GM12878 (cell line): Measurements from ENCODE around the gene WBP11. TPM values are rescaled to one million over a fixed set of nuclear protein-coding genes. Genes with fewer than 3 reads are reported as not detected.

Source experiments
- BACH1 ChIP-seq: fragments of 450-650 bp; IDR thresholded peaks from 2 replicates; pipeline ENCODE4 v1.6.1; 2017; ENCODE audit warnings: mild to moderate bottlenecking, borderline replicate concordance
- EGR1 ChIP-seq, 2 experiments: IDR thresholded peaks; 1 replicate in 1 of 2; 2 replicates in 1 of 2; pipeline ENCODE4 v1.6.1; 2011 to 2012; ENCODE audit warnings: low read depth in 2 of 2, low read length in 2 of 2, borderline replicate concordance in 1 of 2, mild to moderate bottlenecking in 1 of 2, moderate library complexity in 1 of 2
- FOXK2 ChIP-seq: fragments of 450-650 bp; IDR thresholded peaks from 2 replicates; pipeline ENCODE4 v1.6.1; 2017; ENCODE audit warnings: mild to moderate bottlenecking, moderate library complexity
- HCFC1 ChIP-seq: fragments of 150-350 bp; IDR thresholded peaks from 2 replicates; pipeline ENCODE4 v1.6.1; 2014; ENCODE audit warnings: low read length
- MEF2A ChIP-seq: IDR thresholded peaks from 2 replicates; pipeline ENCODE4 v1.6.1; 2011; ENCODE audit warnings: low read depth, mild to moderate bottlenecking, low read length, moderate library complexity; ENCODE audit not compliant: insufficient read depth
- PML ChIP-seq: IDR thresholded peaks from 2 replicates; pipeline ENCODE4 v1.6.1; 2012; ENCODE audit warnings: low read length, inconsistent platforms
- POU2F2 ChIP-seq: IDR thresholded peaks from 3 replicates; pipeline ENCODE4 v1.6.1; 2011; ENCODE audit warnings: low read depth, mild to moderate bottlenecking, low read length, borderline replicate concordance
- RFX5 ChIP-seq: IDR thresholded peaks from 2 replicates; pipeline ENCODE4 v1.6.1; 2011; ENCODE audit warnings: low read depth, low read length, improper control_type of control experiment
- STAT1 ChIP-seq: fragments of 450-650 bp; conservative IDR thresholded peaks from 2 replicates; pipeline ENCODE4 v1.6.1; 2014; ENCODE audit warnings: antibody characterized with exemption, mild to moderate bottlenecking
- SUZ12 ChIP-seq: fragments of 200-600 bp; sonication (generic); IDR thresholded peaks from one replicate; pipeline ENCODE4 v1.6.1; 2018; ENCODE audit warnings: antibody characterized with exemption, mild to moderate bottlenecking; ENCODE audit not compliant: unreplicated experiment
- TCF3 ChIP-seq: IDR thresholded peaks from 2 replicates; pipeline ENCODE4 v1.6.1; 2012; ENCODE audit warnings: low read depth, mild to moderate bottlenecking, low read length, borderline replicate concordance; ENCODE audit not compliant: insufficient read depth
- WRNIP1 ChIP-seq: IDR thresholded peaks from 2 replicates; pipeline ENCODE4 v1.6.1; 2011; ENCODE audit warnings: low read depth, low read length, improper control_type of control experiment, borderline replicate concordance
- ZNF207 ChIP-seq: fragments of 450-650 bp; IDR thresholded peaks from 2 replicates; pipeline ENCODE4 v1.6.1; 2014; ENCODE audit warnings: antibody characterized with exemption, mild to moderate bottlenecking, borderline replicate concordance
- polyA plus RNA-seq, 11 experiments: library from polyadenylated mRNA; depleted of rRNA in 4 of 11; unstranded in 6 of 11; stranded (reverse) in 5 of 11; fragments of >200 nt; fragmentation: Nextera tagmentation in 4 of 11; fragmentation: Illumina TruSeq in 1 of 11; extraction: Ambion mirVana in 4 of 11; extraction: Trizol in 1 of 11; gene quantifications; 1 replicate in 1 of 11; 2 replicates in 10 of 11; pipeline versions ENCODE4 v1.2.1 to v1.2.3, GENCODE V29; 2011 to 2016; ENCODE audit warnings: inconsistent platforms in 2 of 11, missing spikeins in 2 of 11, low read depth in 1 of 11
- total RNA-seq, 4 experiments: library from RNA; depleted of rRNA in 3 of 4; stranded (reverse); fragments of >200 nt in 3 of 4; fragmentation: Illumina TruSeq in 1 of 4; extraction: Trizol in 1 of 4; gene quantifications; 2 replicates each; pipeline versions ENCODE4 v1.2.1 to v1.2.3, GENCODE V29; 2013 to 2021
- TF ChIP-seq, protein P1 (sequence below): fragments of 450-650 bp; conservative IDR thresholded peaks from 2 replicates; pipeline ENCODE4 v1.6.1; 2017; ENCODE audit warnings: mild to moderate bottlenecking, moderate library complexity
- TF ChIP-seq, protein P2 (sequence below): fragments of 450-650 bp; IDR thresholded peaks from 2 replicates; pipeline ENCODE4 v1.6.1; 2018; ENCODE audit warnings: mild to moderate bottlenecking, low read depth, moderate library complexity; ENCODE audit not compliant: partially characterized antibody
- TF ChIP-seq, protein P3 (sequence below): fragments of 450-650 bp; IDR thresholded peaks from 2 replicates; pipeline ENCODE4 v1.6.1; 2016; ENCODE audit warnings: mild to moderate bottlenecking
- TF ChIP-seq, protein P4 (sequence below): fragments of 450-650 bp; IDR thresholded peaks from 2 replicates; pipeline ENCODE4 v1.6.1; 2018; ENCODE audit warnings: borderline replicate concordance, mild to moderate bottlenecking; ENCODE audit not compliant: partially characterized antibody
- TF ChIP-seq, protein P5 (sequence below): IDR thresholded peaks from 2 replicates; pipeline ENCODE4 v1.6.1; 2011; ENCODE audit warnings: mild to moderate bottlenecking, low read depth, low read length, moderate library complexity; ENCODE audit not compliant: insufficient replicate concordance

Gene WBP11
- total and polyA plus RNA-seq, 10 of the 15 experiments (the other 5 are each of a cell fraction or from before 2014, with no cell fraction given), result 11.5 to 107 (median 29.1) TPM

DNA sequence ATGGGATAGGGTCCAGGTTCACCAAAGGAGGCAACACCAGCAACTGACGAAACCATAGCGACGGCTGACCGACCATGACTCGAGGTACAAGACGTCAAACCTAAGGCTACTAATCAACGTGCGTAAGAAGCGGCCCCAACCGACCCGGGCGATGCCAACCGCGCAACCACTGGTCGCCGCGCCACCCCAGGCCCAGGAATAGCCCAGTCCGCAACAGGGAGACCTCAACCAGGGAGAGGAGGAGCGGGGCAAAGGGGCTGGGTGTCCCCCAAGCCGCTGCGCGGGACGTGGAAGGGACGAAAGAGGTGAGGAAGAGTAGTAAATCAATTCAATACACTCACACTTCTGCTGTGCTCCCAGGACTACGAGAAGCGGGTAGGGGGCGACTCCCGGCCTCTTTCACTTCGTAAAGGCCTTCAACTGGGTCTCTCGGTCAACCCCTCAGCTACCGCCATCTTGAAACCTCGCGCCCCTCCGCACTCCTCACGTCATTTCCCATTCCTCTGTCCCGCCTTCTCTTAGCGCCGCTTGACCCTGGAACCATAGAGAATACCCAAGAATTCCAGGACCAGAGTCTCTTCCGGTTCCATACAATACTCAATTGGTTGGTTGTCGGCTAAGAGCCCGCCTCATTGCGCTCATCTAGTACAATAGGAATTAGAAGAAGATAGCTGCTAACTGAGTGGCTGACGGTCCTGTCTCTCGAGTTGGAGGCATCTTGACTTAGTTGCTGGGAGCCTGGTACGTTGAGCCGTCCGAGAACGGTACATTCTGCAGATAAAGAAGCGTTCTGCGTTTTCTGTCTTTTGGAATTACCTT, at the start of gene WBP11, which contains the start of gene C12orf60 (continued):
- TF ChIP-seq, protein P1, sequence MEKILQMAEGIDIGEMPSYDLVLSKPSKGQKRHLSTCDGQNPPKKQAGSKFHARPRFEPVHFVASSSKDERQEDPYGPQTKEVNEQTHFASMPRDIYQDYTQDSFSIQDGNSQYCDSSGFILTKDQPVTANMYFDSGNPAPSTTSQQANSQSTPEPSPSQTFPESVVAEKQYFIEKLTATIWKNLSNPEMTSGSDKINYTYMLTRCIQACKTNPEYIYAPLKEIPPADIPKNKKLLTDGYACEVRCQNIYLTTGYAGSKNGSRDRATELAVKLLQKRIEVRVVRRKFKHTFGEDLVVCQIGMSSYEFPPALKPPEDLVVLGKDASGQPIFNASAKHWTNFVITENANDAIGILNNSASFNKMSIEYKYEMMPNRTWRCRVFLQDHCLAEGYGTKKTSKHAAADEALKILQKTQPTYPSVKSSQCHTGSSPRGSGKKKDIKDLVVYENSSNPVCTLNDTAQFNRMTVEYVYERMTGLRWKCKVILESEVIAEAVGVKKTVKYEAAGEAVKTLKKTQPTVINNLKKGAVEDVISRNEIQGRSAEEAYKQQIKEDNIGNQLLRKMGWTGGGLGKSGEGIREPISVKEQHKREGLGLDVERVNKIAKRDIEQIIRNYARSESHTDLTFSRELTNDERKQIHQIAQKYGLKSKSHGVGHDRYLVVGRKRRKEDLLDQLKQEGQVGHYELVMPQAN, result peak; percentile 88
- TF ChIP-seq, protein P2, sequence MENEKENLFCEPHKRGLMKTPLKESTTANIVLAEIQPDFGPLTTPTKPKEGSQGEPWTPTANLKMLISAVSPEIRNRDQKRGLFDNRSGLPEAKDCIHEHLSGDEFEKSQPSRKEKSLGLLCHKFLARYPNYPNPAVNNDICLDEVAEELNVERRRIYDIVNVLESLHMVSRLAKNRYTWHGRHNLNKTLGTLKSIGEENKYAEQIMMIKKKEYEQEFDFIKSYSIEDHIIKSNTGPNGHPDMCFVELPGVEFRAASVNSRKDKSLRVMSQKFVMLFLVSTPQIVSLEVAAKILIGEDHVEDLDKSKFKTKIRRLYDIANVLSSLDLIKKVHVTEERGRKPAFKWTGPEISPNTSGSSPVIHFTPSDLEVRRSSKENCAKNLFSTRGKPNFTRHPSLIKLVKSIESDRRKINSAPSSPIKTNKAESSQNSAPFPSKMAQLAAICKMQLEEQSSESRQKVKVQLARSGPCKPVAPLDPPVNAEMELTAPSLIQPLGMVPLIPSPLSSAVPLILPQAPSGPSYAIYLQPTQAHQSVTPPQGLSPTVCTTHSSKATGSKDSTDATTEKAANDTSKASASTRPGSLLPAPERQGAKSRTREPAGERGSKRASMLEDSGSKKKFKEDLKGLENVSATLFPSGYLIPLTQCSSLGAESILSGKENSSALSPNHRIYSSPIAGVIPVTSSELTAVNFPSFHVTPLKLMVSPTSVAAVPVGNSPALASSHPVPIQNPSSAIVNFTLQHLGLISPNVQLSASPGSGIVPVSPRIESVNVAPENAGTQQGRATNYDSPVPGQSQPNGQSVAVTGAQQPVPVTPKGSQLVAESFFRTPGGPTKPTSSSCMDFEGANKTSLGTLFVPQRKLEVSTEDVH, result no peak
- TF ChIP-seq WRNIP1, result no peak
- peak; percentile 85 for TF ChIP-seq PML
- TF ChIP-seq ZNF207, result peak; percentile 48; the same call in 1 of the 2 replicates
- 0 out of 2 replicates have a peak, but pooled peaks have one; percentile 46 for TF ChIP-seq BACH1
- TF ChIP-seq, protein P3, sequence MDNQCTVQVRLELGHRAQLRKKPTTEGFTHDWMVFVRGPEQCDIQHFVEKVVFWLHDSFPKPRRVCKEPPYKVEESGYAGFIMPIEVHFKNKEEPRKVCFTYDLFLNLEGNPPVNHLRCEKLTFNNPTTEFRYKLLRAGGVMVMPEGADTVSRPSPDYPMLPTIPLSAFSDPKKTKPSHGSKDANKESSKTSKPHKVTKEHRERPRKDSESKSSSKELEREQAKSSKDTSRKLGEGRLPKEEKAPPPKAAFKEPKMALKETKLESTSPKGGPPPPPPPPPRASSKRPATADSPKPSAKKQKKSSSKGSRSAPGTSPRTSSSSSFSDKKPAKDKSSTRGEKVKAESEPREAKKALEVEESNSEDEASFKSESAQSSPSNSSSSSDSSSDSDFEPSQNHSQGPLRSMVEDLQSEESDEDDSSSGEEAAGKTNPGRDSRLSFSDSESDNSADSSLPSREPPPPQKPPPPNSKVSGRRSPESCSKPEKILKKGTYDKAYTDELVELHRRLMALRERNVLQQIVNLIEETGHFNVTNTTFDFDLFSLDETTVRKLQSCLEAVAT, result 0 out of 2 replicates have a peak, but pooled peaks have one; percentile 57
- TF ChIP-seq RFX5, result no peak
- no peak for TF ChIP-seq FOXK2
- TF ChIP-seq POU2F2, result 0 out of 3 replicates have a peak, but pooled peaks have one; percentile 10
- peak; percentile 52; the same call in 1 of the 2 replicates for TF ChIP-seq HCFC1
- TF ChIP-seq TCF3, result 0 out of 2 replicates have a peak, but pooled peaks have one; percentile 14
- no peak for TF ChIP-seq MEF2A
- no peak for TF ChIP-seq SUZ12
- TF ChIP-seq, protein P4, sequence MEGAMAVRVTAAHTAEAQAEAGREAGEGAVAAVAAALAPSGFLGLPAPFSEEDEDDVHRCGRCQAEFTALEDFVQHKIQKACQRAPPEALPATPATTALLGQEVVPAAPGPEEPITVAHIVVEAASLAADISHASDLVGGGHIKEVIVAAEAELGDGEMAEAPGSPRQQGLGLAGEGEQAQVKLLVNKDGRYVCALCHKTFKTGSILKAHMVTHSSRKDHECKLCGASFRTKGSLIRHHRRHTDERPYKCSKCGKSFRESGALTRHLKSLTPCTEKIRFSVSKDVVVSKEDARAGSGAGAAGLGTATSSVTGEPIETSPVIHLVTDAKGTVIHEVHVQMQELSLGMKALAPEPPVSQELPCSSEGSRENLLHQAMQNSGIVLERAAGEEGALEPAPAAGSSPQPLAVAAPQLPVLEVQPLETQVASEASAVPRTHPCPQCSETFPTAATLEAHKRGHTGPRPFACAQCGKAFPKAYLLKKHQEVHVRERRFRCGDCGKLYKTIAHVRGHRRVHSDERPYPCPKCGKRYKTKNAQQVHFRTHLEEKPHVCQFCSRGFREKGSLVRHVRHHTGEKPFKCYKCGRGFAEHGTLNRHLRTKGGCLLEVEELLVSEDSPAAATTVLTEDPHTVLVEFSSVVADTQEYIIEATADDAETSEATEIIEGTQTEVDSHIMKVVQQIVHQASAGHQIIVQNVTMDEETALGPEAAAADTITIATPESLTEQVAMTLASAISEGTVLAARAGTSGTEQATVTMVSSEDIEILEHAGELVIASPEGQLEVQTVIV, result no peak
- no peak for TF ChIP-seq STAT1
- TF ChIP-seq EGR1 (IDR thresholded peaks at IDR 0.05; ENCODE audit: borderline replicate concordance in 1 of 2, low read depth in 2 of 2, low read length in 2 of 2), result no peak
- TF ChIP-seq, protein P5, sequence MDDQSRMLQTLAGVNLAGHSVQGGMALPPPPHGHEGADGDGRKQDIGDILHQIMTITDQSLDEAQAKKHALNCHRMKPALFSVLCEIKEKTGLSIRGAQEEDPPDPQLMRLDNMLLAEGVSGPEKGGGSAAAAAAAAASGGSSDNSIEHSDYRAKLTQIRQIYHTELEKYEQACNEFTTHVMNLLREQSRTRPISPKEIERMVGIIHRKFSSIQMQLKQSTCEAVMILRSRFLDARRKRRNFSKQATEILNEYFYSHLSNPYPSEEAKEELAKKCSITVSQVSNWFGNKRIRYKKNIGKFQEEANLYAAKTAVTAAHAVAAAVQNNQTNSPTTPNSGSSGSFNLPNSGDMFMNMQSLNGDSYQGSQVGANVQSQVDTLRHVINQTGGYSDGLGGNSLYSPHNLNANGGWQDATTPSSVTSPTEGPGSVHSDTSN, result peak; percentile 96
